Tongue (tissue), 2 donors: ENCODE results near the gene NR1I3. TPM values are rescaled to one million over a fixed set of nuclear protein-coding genes. Genes with fewer than 3 reads are reported as not detected.
"Not testable (repeated sequence)": the region's sequence is repeated elsewhere in the genome, so short reads cannot be mapped to it uniquely, and the experiment has no call there.

ENCODE experiments used
- DNase-seq: peaks from one replicate; pipeline ENCODE4 v3.0.0-alpha.2; 2015
- total RNA-seq: library from RNA; depleted of rRNA; stranded (reverse); fragments of >200 nt; gene quantifications from one replicate; pipeline ENCODE4 v1.2.3, GENCODE V29; 2014

Gene NR1I3
- not detected for total RNA-seq

- no peak for DNase-seq
These were observed at the start of gene NR1I3 for GRCh38 chr1:161238039-161238473. Gene NR1I3 (minus strand): TSS chr1:161238203. CDS start chr1:161236565, 1,638 bp downstream.

GRCh38 chr1:161287482-161288054 is 49.6 kb upstream of the NR1I3 start:
- no peak for DNase-seq

GRCh38 chr1:161285521-161285920 is 47.5 kb upstream of the NR1I3 start:
- no peak for DNase-seq

GRCh38 chr1:161285113-161285512 is 47.1 kb upstream of the NR1I3 start:
- no peak for DNase-seq

- no peak for DNase-seq
These were observed 45.0 kb upstream of the NR1I3 start for GRCh38 chr1:161282991-161283390.

GRCh38 chr1:161274874-161275273 is 36.9 kb upstream of the NR1I3 start:
- no peak for DNase-seq

- DNase-seq, result no peak
These were observed 35.4 kb upstream of the NR1I3 start for GRCh38 chr1:161273402-161273801.

- no peak for DNase-seq
These were observed 29.3 kb upstream of the NR1I3 start for GRCh38 chr1:161267321-161267720.

GRCh38 chr1:161266836-161267235 is 28.8 kb upstream of the NR1I3 start:
- DNase-seq, result no peak

- no peak for DNase-seq
These were observed 28.2 kb upstream of the NR1I3 start for GRCh38 chr1:161266202-161266601.

- no peak for DNase-seq
These were observed 27.3 kb upstream of the NR1I3 start for GRCh38 chr1:161265305-161265704.

GRCh38 chr1:161261261-161262235 is 23.5 kb upstream of the NR1I3 start:
- DNase-seq, result peak; percentile 31

- DNase-seq, result peak; percentile 54
These were observed 22.6 kb upstream of the NR1I3 start for GRCh38 chr1:161260376-161261260.

GRCh38 chr1:161259765-161260164 is 21.8 kb upstream of the NR1I3 start:
- DNase-seq, result no peak

GRCh38 chr1:161259345-161259702 is 21.3 kb upstream of the NR1I3 start:
- no peak for DNase-seq

GRCh38 chr1:161258439-161259344 is 20.7 kb upstream of the NR1I3 start, which contains the start of gene PCP4L1:
Gene PCP4L1 (plus strand): TSS chr1:161258745. CDS start chr1:161258975, 230 bp downstream.
- DNase-seq, result peak; percentile 76

- not testable (repeated sequence) for DNase-seq
These were observed 19.1 kb upstream of the NR1I3 start for GRCh38 chr1:161257109-161257508.

- DNase-seq, result not testable (repeated sequence)
These were observed 18.0 kb upstream of the NR1I3 start for GRCh38 chr1:161255955-161256520.

GRCh38 chr1:161255302-161255701 is 17.3 kb upstream of the NR1I3 start:
- DNase-seq, result not testable (repeated sequence)

GRCh38 chr1:161251579-161251978 is 13.6 kb upstream of the NR1I3 start:
- no peak for DNase-seq

GRCh38 chr1:161250829-161251228 is 12.8 kb upstream of the NR1I3 start:
- no peak for DNase-seq
